B cell (primary cell): ENCODE results near the gene NTN5.

Experiments
- EZH2 ChIP-seq: IDR thresholded peaks from 2 replicates; pipeline ENCODE4 v1.6.1; 2012; ENCODE audit warnings: borderline replicate concordance, low read depth, mild to moderate bottlenecking, moderate library complexity, low read length; ENCODE audit not compliant: insufficient read depth, poor library complexity, severe bottlenecking
- TF ChIP-seq, protein P1 (sequence below): fragments of 200-600 bp; IDR thresholded peaks from one replicate; pipeline ENCODE4 v1.8.0; 2022; ENCODE audit warnings: antibody characterized with exemption, mild to moderate bottlenecking

DNA sequence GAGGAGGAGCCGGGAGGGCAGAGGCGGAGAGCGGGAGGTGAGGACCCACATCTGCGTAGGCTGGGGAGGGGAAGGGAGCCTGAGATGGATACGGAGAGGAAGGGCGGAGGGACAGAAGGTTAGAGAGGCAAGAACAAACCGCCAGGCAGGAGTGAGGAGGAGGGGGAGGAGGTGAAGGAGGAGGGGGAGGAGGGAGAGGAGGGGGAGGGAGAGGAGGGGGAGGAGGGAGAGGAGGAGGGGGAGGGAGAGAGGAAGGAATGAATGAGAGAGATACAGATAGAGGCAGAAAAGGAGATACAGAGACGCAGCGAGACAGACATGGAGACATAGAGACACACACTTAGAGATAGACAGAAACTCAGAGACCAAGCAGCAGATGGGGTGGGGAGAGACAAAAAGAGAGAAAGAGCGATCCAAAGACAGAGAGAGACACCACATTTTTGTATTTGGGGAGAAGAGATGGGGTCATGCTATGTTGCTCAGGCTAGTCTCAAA lies 26.0 kb downstream of the NTN5 start:
- TF ChIP-seq, protein P1, sequence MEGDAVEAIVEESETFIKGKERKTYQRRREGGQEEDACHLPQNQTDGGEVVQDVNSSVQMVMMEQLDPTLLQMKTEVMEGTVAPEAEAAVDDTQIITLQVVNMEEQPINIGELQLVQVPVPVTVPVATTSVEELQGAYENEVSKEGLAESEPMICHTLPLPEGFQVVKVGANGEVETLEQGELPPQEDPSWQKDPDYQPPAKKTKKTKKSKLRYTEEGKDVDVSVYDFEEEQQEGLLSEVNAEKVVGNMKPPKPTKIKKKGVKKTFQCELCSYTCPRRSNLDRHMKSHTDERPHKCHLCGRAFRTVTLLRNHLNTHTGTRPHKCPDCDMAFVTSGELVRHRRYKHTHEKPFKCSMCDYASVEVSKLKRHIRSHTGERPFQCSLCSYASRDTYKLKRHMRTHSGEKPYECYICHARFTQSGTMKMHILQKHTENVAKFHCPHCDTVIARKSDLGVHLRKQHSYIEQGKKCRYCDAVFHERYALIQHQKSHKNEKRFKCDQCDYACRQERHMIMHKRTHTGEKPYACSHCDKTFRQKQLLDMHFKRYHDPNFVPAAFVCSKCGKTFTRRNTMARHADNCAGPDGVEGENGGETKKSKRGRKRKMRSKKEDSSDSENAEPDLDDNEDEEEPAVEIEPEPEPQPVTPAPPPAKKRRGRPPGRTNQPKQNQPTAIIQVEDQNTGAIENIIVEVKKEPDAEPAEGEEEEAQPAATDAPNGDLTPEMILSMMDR, result no peak
- no peak for TF ChIP-seq EZH2
